ENCODE results near the gene PSMA5.
A peak's percentile ranks its signal among the peaks of the same experiment; 100 is the strongest.
"Not testable (repeated sequence)": the region's sequence is repeated elsewhere in the genome, so short reads cannot be mapped to it uniquely, and the experiment has no call there.

The PSMA5 gene

DNA sequence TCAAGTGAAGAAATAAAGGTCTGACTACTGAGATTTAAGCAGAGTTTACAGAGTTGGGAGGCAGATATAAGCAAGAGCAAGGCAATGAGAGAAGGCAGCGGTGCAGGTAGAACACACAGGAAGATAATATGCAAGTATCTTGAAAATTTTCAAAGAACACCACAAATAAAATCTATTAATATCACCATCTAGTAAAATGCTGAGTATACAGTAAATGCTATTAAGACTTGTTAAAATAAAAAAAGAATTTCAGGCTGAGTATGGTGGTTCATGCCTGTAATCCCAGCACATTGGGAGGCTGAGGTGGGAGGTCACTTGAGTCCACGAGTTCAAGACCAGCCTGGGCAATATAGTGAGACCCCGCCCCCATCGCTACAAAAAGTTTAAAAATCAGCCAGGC, 48.5 kb downstream of the PSMA5 start:
- no peak for DNase-seq (ENCODE audit: low read depth)
- no peak overlapping the region for H3K4me3 ChIP-seq (ENCODE audit: low read depth, low read length)
- TF ChIP-seq, protein P1, sequence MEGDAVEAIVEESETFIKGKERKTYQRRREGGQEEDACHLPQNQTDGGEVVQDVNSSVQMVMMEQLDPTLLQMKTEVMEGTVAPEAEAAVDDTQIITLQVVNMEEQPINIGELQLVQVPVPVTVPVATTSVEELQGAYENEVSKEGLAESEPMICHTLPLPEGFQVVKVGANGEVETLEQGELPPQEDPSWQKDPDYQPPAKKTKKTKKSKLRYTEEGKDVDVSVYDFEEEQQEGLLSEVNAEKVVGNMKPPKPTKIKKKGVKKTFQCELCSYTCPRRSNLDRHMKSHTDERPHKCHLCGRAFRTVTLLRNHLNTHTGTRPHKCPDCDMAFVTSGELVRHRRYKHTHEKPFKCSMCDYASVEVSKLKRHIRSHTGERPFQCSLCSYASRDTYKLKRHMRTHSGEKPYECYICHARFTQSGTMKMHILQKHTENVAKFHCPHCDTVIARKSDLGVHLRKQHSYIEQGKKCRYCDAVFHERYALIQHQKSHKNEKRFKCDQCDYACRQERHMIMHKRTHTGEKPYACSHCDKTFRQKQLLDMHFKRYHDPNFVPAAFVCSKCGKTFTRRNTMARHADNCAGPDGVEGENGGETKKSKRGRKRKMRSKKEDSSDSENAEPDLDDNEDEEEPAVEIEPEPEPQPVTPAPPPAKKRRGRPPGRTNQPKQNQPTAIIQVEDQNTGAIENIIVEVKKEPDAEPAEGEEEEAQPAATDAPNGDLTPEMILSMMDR (conservative IDR thresholded peaks at IDR 0.05; ENCODE audit: low read depth, low read length), result no peak

DNA sequence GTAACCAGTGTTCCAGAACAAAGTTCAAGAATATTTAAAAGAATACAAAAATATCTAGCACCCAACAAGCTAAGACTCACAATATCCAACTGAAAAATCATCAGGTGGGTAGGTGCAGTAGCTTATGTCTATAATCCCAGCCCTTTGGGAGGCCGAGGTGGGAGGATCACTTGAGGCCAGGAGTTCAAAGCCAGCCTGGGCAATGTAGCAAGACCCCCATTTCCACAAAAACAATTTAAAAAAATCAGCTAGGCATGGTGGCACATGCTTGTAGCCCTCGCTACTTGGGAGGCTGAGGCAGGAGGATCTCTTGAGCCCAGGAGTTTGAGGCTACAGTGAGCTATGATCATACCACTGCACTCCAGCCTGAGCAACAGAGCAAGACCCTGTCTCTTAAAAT, 52.6 kb downstream of the PSMA5 start:
- not testable (repeated sequence) for H3K4me3 ChIP-seq (ENCODE audit: low read depth, low read length); DNase-seq (ENCODE audit: low read depth)

DNA sequence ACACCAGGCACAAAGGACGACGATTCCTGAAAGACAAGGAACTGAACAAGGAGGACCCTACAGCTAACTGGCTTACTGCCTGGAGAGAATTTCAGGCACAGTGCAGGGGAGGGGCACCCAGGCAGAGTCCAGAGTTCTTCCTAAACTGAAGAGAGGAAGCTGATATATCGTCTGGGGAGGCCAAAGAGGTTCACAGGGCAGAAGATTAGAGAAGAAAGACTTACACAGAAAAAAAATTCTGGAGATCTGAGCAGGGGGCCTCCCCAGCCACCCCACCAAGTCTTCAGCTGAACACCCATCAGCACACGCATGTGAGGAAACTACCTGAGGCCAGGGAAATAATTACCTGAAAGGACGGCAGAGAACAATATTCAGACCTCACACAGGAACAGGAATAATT, 53.1 kb downstream of the PSMA5 start:
- TF ChIP-seq, protein P1 (conservative IDR thresholded peaks at IDR 0.05; ENCODE audit: low read depth, low read length), result no peak
- DNase-seq (ENCODE audit: low read depth), result no peak
- no peak overlapping the region for H3K4me3 ChIP-seq (ENCODE audit: low read depth, low read length)

DNA sequence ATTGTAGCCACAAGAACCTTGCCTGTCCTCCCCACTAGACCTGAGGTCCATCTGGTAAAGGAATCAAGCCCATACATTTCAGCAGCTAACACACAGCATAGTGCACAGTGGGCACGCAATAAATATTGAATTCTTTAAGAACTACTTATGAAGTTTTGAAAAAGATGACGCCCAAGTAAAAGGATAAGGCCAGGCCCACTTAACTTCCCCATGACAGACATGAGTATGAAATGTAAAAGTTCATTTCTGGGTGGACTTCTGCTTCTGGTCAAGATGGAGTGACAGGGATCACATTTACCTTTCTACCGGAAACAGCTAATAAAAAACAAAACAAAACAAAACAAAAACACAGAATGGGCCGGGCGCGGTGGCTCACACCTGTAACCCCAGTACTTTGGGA, 54.0 kb downstream of the PSMA5 start:
- H3K4me3 ChIP-seq (ENCODE audit: low read depth, low read length), result no peak overlapping the region
- TF ChIP-seq, protein P1 (conservative IDR thresholded peaks at IDR 0.05; ENCODE audit: low read depth, low read length), result no peak
- DNase-seq (ENCODE audit: low read depth), result no peak

DNA sequence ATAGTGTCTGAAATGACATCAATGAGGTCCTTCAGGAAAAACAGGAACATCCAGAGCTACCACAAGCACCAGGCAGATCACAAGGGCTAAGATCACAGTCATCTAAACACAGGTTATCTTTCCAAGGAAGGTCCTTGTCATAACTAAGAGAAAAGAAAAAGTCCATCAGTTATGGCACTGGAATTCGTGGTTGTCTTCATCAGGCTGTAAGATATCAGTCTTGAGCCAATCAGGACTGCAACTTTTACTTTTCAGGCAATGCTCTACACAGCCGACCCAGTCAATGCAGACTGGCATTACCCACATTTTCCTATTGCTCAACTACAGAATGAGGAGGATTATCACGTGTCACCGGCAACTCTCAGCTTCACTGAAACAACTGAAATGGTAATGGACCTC, 54.9 kb downstream of the PSMA5 start:
- no peak overlapping the region for H3K4me3 ChIP-seq (ENCODE audit: low read depth, low read length)
- TF ChIP-seq, protein P1 (conservative IDR thresholded peaks at IDR 0.05; ENCODE audit: low read depth, low read length), result no peak
- peak; percentile 75 for DNase-seq (ENCODE audit: low read depth)

DNA sequence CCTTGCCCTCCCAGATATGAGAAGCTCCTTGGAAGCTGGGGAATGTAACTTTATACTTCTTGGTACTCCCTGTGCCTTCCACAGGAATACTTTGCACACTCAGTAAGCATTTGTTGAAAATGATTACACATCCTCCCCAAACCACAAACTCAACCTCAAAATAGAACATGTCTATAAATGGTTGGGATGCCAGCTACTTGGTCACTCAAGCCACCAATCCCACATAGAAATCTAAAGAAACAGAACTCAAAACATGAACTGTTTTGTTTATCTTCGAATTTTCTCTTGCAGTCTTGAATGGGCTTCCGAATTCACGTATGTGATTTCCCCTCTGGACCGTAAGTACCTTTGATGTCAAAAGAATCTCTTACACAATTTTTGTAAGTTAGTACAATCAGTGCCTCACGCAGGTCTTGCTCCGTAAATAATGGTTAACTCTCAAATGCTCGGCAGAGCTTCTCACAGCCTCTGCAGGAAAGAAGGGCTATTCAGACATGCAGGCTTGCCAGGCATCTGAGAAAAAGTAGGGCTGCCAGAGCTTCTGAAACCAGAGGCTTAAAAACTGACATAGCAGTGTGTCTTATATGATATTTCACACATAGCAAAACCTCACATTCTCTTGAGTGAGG, 55.4 kb downstream of the PSMA5 start:
- H3K4me3 ChIP-seq (ENCODE audit: low read depth, low read length), result no peak overlapping the region
- peak; percentile 97 for DNase-seq (ENCODE audit: low read depth)
- TF ChIP-seq, protein P1 (conservative IDR thresholded peaks at IDR 0.05; ENCODE audit: low read depth, low read length), result no peak

DNA sequence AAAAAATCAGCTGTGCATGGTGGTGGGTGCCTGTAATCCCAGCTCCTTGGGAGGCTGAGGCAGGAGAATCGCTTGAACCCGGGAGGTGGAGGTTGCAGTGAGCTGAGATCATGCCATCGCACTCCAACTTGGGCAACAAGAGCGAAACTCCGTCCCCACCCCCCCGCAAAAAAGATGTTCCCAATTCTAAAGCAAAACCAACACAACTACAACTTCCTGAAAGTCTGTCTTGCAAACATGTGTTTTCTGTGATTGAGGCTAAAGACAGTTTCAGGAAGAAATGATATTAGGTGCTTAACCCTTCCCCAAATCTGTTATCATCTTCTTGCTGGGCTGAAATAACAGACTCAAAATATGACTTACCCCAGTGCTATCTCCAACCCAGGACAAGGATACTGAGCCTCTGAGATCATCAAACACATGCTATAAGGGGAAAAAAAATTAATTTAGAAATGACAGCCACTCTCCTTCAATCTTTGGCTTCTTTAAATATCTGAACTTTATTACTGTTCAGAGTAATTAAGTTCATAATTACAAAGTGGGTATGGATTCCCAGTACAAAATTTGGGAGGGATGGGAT, 57.0 kb downstream of the PSMA5 start:
- peak; percentile 66 for DNase-seq (ENCODE audit: low read depth)
- no peak overlapping the region for H3K4me3 ChIP-seq (ENCODE audit: low read depth, low read length)
- TF ChIP-seq, protein P1 (conservative IDR thresholded peaks at IDR 0.05; ENCODE audit: low read depth, low read length), result no peak

Data from choroid plexus epithelial cell (primary cell).